ENCODE results near the gene GCSH.
"Not testable (repeated sequence)": the region's sequence is repeated elsewhere in the genome, so short reads cannot be mapped to it uniquely, and the experiment has no call there.

The GCSH gene

GRCh38 chr16:81095953-81096714 is at the start of gene GCSH:
Gene GCSH (minus strand): TSS chr16:81096395. CDS start chr16:81096278, 117 bp downstream.
- peak; percentile 84 for DNase-seq

GRCh38 chr16:81143921-81144471 is 47.8 kb upstream of the GCSH start:
- no peak for DNase-seq

GRCh38 chr16:81142864-81143263 is 46.7 kb upstream of the GCSH start:
- no peak for DNase-seq

GRCh38 chr16:81140930-81141780 is 45.0 kb upstream of the GCSH start:
- DNase-seq = no peak

- DNase-seq = no peak
Measured at GRCh38 chr16:81138831-81139557, 42.8 kb upstream of the GCSH start.

- DNase-seq = no peak
Measured at GRCh38 chr16:81137754-81138153, 41.6 kb upstream of the GCSH start.

GRCh38 chr16:81136390-81137335 is 40.5 kb upstream of the GCSH start:
- DNase-seq = no peak

- no peak for DNase-seq
Measured at GRCh38 chr16:81130126-81130525, 33.9 kb upstream of the GCSH start.

- DNase-seq = no peak
Measured at GRCh38 chr16:81128726-81129524, 32.7 kb upstream of the GCSH start.

- DNase-seq = no peak
Measured at GRCh38 chr16:81127051-81127450, 30.9 kb upstream of the GCSH start.

GRCh38 chr16:81123092-81123852 is 27.1 kb upstream of the GCSH start:
- no peak for DNase-seq

GRCh38 chr16:81121474-81121990 is 25.3 kb upstream of the GCSH start:
- DNase-seq = no peak

GRCh38 chr16:81117436-81117835 is 21.2 kb upstream of the GCSH start:
- DNase-seq = no peak

GRCh38 chr16:81116285-81116684 is 20.1 kb upstream of the GCSH start:
- DNase-seq = no peak

- DNase-seq = no peak
Measured at GRCh38 chr16:81112453-81112852, 16.3 kb upstream of the GCSH start.

GRCh38 chr16:81109274-81109673 is 13.1 kb upstream of the GCSH start:
- not testable (repeated sequence) for DNase-seq

- DNase-seq = no peak
Measured at GRCh38 chr16:81107511-81107910, 11.3 kb upstream of the GCSH start.

- DNase-seq = no peak
Measured at GRCh38 chr16:81106826-81107503, 10.8 kb upstream of the GCSH start.

- DNase-seq = no peak
Measured at GRCh38 chr16:81105946-81106345, 9.8 kb upstream of the GCSH start.

Data from cortex of kidney (tissue), 1 donor.